GM23248 (cell line): Measurements from ENCODE around the gene FEZF2. TPM values are rescaled to one million over a fixed set of nuclear protein-coding genes. Genes with fewer than 3 reads are reported as not detected.

ENCODE experiments used
- DNase-seq: peaks from one replicate; pipeline ENCODE4 v3.0.0-alpha.2; 2015
- H2AFZ ChIP-seq: fragments of 200-600 bp; sonication (generic); 2 replicates; pipeline ENCODE4 v1.6.1; 2016; ENCODE audit warnings: antibody characterized with exemption
- H3F3A ChIP-seq: fragments of 200-600 bp; sonication (generic); 2 replicates; pipeline ENCODE4 v1.6.1; 2016; ENCODE audit warnings: mild to moderate bottlenecking, antibody characterized with exemption, mixed run types; ENCODE audit not compliant: insufficient read depth
- H3K27ac ChIP-seq: fragments of 200-600 bp; sonication (generic); 2 replicates; pipeline ENCODE4 v1.5.1; 2016; ENCODE audit warnings: mild to moderate bottlenecking
- H3K27me3 ChIP-seq: fragments of 200-600 bp; sonication (generic); replicated peaks from 2 replicates; pipeline ENCODE4 v1.6.1; 2016; ENCODE audit warnings: mild to moderate bottlenecking; ENCODE audit not compliant: insufficient read depth
- H3K36me3 ChIP-seq: fragments of 200-600 bp; sonication (generic); 2 replicates; pipeline ENCODE4 v1.6.1; 2016; ENCODE audit warnings: low read depth, mild to moderate bottlenecking
- H3K4me1 ChIP-seq: fragments of 200-600 bp; sonication (generic); 2 replicates; pipeline ENCODE4 v1.6.1; 2016; ENCODE audit warnings: mild to moderate bottlenecking; ENCODE audit not compliant: insufficient read depth
- H3K4me2 ChIP-seq: fragments of 200-600 bp; sonication (generic); one replicate; pipeline ENCODE4 v1.6.1; 2016; ENCODE audit warnings: mild to moderate bottlenecking; ENCODE audit not compliant: unreplicated experiment
- H3K4me3 ChIP-seq: fragments of 200-600 bp; sonication (generic); 2 replicates; pipeline ENCODE4 v1.5.1; 2016; ENCODE audit warnings: mild to moderate bottlenecking
- H3K79me2 ChIP-seq: fragments of 200-600 bp; sonication (generic); 2 replicates; pipeline ENCODE4 v1.6.1; 2016; ENCODE audit warnings: mild to moderate bottlenecking; ENCODE audit not compliant: insufficient read depth
- H3K9ac ChIP-seq: fragments of 200-600 bp; sonication (generic); 2 replicates; pipeline ENCODE4 v1.6.1; 2016; ENCODE audit warnings: mild to moderate bottlenecking
- H3K9me2 ChIP-seq: fragments of 200-600 bp; sonication (generic); 2 replicates; pipeline ENCODE4 v1.6.1; 2016; ENCODE audit warnings: mixed run types, mild to moderate bottlenecking, moderate library complexity; ENCODE audit not compliant: insufficient read depth
- H3K9me3 ChIP-seq: fragments of 200-600 bp; sonication (generic); one replicate; pipeline ENCODE4 v1.6.1; 2017; ENCODE audit warnings: low read depth
- H4K20me1 ChIP-seq: fragments of 200-600 bp; sonication (generic); 2 replicates; pipeline ENCODE4 v1.6.0; 2016; ENCODE audit not compliant: insufficient read depth
- EZH2 ChIP-seq: fragments of 200-600 bp; sonication (generic); IDR thresholded peaks from 2 replicates; pipeline ENCODE4 v1.6.1; 2018; ENCODE audit warnings: antibody characterized with exemption, mild to moderate bottlenecking; ENCODE audit not compliant: insufficient read depth, poor library complexity, severe bottlenecking
- EZH2phosphoT487 ChIP-seq: fragments of 200-600 bp; sonication (generic); IDR thresholded peaks from 2 replicates; pipeline ENCODE4 v1.6.1; 2018; ENCODE audit warnings: antibody characterized with exemption, moderate library complexity, mild to moderate bottlenecking, low read depth; ENCODE audit not compliant: insufficient read depth
- WGBS, 2 experiments: methylation state at CpG; one replicate each; pipeline ENCODE4 v1.1.6; 2015 to 2017; ENCODE audit warnings: low lambda C conversion rate in 2 of 2, low coverage in 1 of 2; ENCODE audit errors: missing lambda C conversion rate in 2 of 2; 5-methylcytosine and 5-hydroxymethylcytosine counted together
- in situ Hi-C: fragments of 300-500 bp; cut with MboI; formaldehyde crosslinking; loops from 2 replicates; pipeline ENCODE4 v1.15.0; 2020
- polyA plus RNA-seq: library from polyadenylated mRNA; unstranded; fragments of >200 nt; fragmentation: Nextera tagmentation; extraction: Ambion mirVana; gene quantifications from 2 replicates; pipeline ENCODE4 v1.2.1, GENCODE V29; 2016
- total RNA-seq: library from RNA; depleted of rRNA; stranded (reverse); fragments of >200 nt; shearing (Covaris generic); gene quantifications from 2 replicates; pipeline ENCODE4 v1.2.3, GENCODE V29; 2014; rRNA removed

FEZF2 gene
- not detected in 2 replicates for total RNA-seq
- not detected in 2 replicates for polyA plus RNA-seq

GRCh38 chr3:62373215-62373614 is at the start of gene FEZF2:
FEZF2 (minus strand) TSS chr3:62373550; CDS start chr3:62372868, 682 bp downstream.
- H3K4me2 ChIP-seq = peak within 1 kb of the TSS; percentile 71
- no peaks in the 10 kb centered on the region for H3K36me3 ChIP-seq
- no peaks in the 10 kb centered on the region for H3K9me2 ChIP-seq
- H3F3A ChIP-seq = no peaks in the 10 kb centered on the region
- 0 to 2% methylated on average over 21 to 28 of the region's 28 CpGs for WGBS, 2 experiments
- no peak for DNase-seq
- peak within 1 kb of the TSS; percentile 73 for H3K4me3 ChIP-seq
- H3K9ac ChIP-seq = no peak within 1 kb of the TSS
- no peaks in the 10 kb centered on the region; the same call in 1 of the 2 replicates for H3K4me1 ChIP-seq
- no peaks in the 10 kb centered on the region for H4K20me1 ChIP-seq
- in situ Hi-C loops = no loop called here
- peaks cover 99% of the 10 kb centered on the region for H3K27me3 ChIP-seq
- no peaks in the 10 kb centered on the region for H3K79me2 ChIP-seq
- TF ChIP-seq EZH2phosphoT487 (no peak), EZH2 (no peak)
- no peaks in the 10 kb centered on the region for H3K9me3 ChIP-seq
- peak within 1 kb of the TSS; percentile 63 for H2AFZ ChIP-seq
- H3K27ac ChIP-seq = no peak within 1 kb of the TSS

- in situ Hi-C loops = no loop called here
- WGBS, 2 experiments = 71 to 77% methylated on average over 10 of the region's 10 CpGs
- Histone ChIP-seq H3K4me2 (no peak overlapping the region), H3K4me3 (no peak overlapping the region), H3F3A (no peaks in the 10 kb centered on the region), H3K9ac (no peak overlapping the region), H3K4me1 (no peaks in the 10 kb centered on the region), H3K36me3 (no peaks in the 10 kb centered on the region), H4K20me1 (no peaks in the 10 kb centered on the region), H3K27me3 (no peaks in the 10 kb centered on the region), H3K9me2 (no peaks in the 10 kb centered on the region), H2AFZ (no peak overlapping the region), H3K79me2 (no peaks in the 10 kb centered on the region), H3K9me3 (no peaks in the 10 kb centered on the region), H3K27ac (no peak overlapping the region)
- DNase-seq = no peak
- TF ChIP-seq EZH2phosphoT487 (no peak), EZH2 (no peak)
Measured at GRCh38 chr3:62421207-62421606, 47.9 kb upstream of the FEZF2 start.

- TF ChIP-seq EZH2 (no peak), EZH2phosphoT487 (no peak)
- no peak overlapping the region for H2AFZ ChIP-seq
- H3K4me1 ChIP-seq = no peaks in the 10 kb centered on the region
- no peaks in the 10 kb centered on the region for H3K36me3 ChIP-seq
- no peak overlapping the region for H3K4me3 ChIP-seq
- 60 to 61% methylated on average over 3 of the region's 3 CpGs for WGBS, 2 experiments
- H3K27me3 ChIP-seq = no peaks in the 10 kb centered on the region
- H3K4me2 ChIP-seq = no peak overlapping the region
- no peak for DNase-seq
- no peaks in the 10 kb centered on the region for H3F3A ChIP-seq
- no peaks in the 10 kb centered on the region for H3K9me3 ChIP-seq
- H4K20me1 ChIP-seq = no peaks in the 10 kb centered on the region
- in situ Hi-C loops = no loop called here
- no peak overlapping the region for H3K9ac ChIP-seq
- H3K27ac ChIP-seq = no peak overlapping the region
- H3K79me2 ChIP-seq = no peaks in the 10 kb centered on the region
- no peaks in the 10 kb centered on the region for H3K9me2 ChIP-seq
Measured at GRCh38 chr3:62416144-62416543, 42.8 kb upstream of the FEZF2 start.

- no peak overlapping the region for H3K4me2 ChIP-seq
- no peaks in the 10 kb centered on the region for H4K20me1 ChIP-seq
- no peak for DNase-seq
- H3K9me3 ChIP-seq = no peaks in the 10 kb centered on the region
- WGBS, 2 experiments = 49 to 52% methylated on average over 9 of the region's 9 CpGs
- no peak for TF ChIP-seq EZH2phosphoT487
- H2AFZ ChIP-seq = no peak overlapping the region
- H3K9me2 ChIP-seq = no peaks in the 10 kb centered on the region
- no peaks in the 10 kb centered on the region for H3F3A ChIP-seq
- no peaks in the 10 kb centered on the region for H3K27me3 ChIP-seq
- no peaks in the 10 kb centered on the region for H3K79me2 ChIP-seq
- no peak overlapping the region for H3K27ac ChIP-seq
- no peak overlapping the region for H3K4me3 ChIP-seq
- no peaks in the 10 kb centered on the region for H3K36me3 ChIP-seq
- in situ Hi-C loops = no loop called here
- no peaks in the 10 kb centered on the region for H3K4me1 ChIP-seq
- no peak overlapping the region for H3K9ac ChIP-seq
Measured at GRCh38 chr3:62415312-62415801, 42.0 kb upstream of the FEZF2 start.

- DNase-seq = no peak
- TF ChIP-seq EZH2phosphoT487 (no peak), EZH2 (no peak)
- H3K27ac ChIP-seq = no peak overlapping the region
- H3K4me1 ChIP-seq = no peaks in the 10 kb centered on the region
- H3K36me3 ChIP-seq = no peaks in the 10 kb centered on the region
- no peaks in the 10 kb centered on the region for H3K9me2 ChIP-seq
- H4K20me1 ChIP-seq = no peaks in the 10 kb centered on the region
- no peaks in the 10 kb centered on the region for H3K27me3 ChIP-seq
- in situ Hi-C loops = no loop called here
- 82% methylated on average over 11 of the region's 11 CpGs for WGBS, 2 experiments
- H3K9ac ChIP-seq = no peak overlapping the region
- H3K79me2 ChIP-seq = no peaks in the 10 kb centered on the region
- no peak overlapping the region for H3K4me3 ChIP-seq
- H2AFZ ChIP-seq = no peak overlapping the region
- no peaks in the 10 kb centered on the region for H3K9me3 ChIP-seq
- H3F3A ChIP-seq = no peaks in the 10 kb centered on the region
- H3K4me2 ChIP-seq = no peak overlapping the region
Measured at GRCh38 chr3:62414786-62415185, 41.4 kb upstream of the FEZF2 start.
